HL-60 (cell line): ENCODE data around the gene LRCH4.

Experiments used
- DNase-seq, 2 experiments: peaks; one replicate each; pipeline ENCODE4 v3.0.0-alpha.2; 2010 to 2020; ENCODE audit warnings: low read depth in 1 of 2, low spot score in 1 of 2
- H3K27ac ChIP-seq: fragments of 250-450 bp; sonication (Bioruptor Pico); replicated peaks from 2 replicates; pipeline ENCODE4 v1.5.1; 2020; ENCODE audit warnings: mild to moderate bottlenecking, moderate library complexity
- H3K27me3 ChIP-seq: fragments of 250-450 bp; sonication (Bioruptor Pico); 2 replicates; pipeline ENCODE4 v1.5.1; 2021; ENCODE audit warnings: mild to moderate bottlenecking, moderate library complexity; ENCODE audit not compliant: insufficient read depth, poor library complexity, severe bottlenecking
- H3K4me3 ChIP-seq: replicated peaks from 2 replicates; pipeline ENCODE4 v1.5.1; 2011; ENCODE audit warnings: mild to moderate bottlenecking, control low read depth, low read length; ENCODE audit not compliant: insufficient read depth
- CTCF ChIP-seq: IDR thresholded peaks from one replicate; pipeline ENCODE4 v1.5.1; 2011; ENCODE audit warnings: low read length, control low read depth, inconsistent platforms; ENCODE audit not compliant: insufficient read depth
- GABPA ChIP-seq: IDR thresholded peaks from 2 replicates; pipeline ENCODE4 v1.6.1; 2012; ENCODE audit warnings: low read depth
- POLR2AphosphoS5 ChIP-seq: IDR thresholded peaks from 2 replicates; pipeline ENCODE4 v1.6.1; 2012; ENCODE audit warnings: low read depth
- REST ChIP-seq: IDR thresholded peaks from 2 replicates; pipeline ENCODE4 v1.6.1; 2012; ENCODE audit warnings: low read depth; ENCODE audit not compliant: insufficient replicate concordance
- SPI1 ChIP-seq: IDR thresholded peaks from 2 replicates; pipeline ENCODE4 v1.6.1; 2012; ENCODE audit warnings: low read depth, mild to moderate bottlenecking, borderline replicate concordance

LRCH4 gene

GRCh38 chr7:100546129-100546925, 39.6 kb downstream of the LRCH4 start:
- no peak for DNase-seq
- Histone ChIP-seq H3K27me3 (no peaks in the 10 kb centered on the region), H3K27ac (no peak overlapping the region), H3K4me3 (no peak overlapping the region)
- TF ChIP-seq CTCF (no peak), POLR2AphosphoS5 (no peak)

GRCh38 chr7:100545360-100546128, 40.4 kb downstream of the LRCH4 start:
- Histone ChIP-seq H3K4me3 (no peak overlapping the region), H3K27ac (no peak overlapping the region)
- TF ChIP-seq GABPA: no peak
- no peak for TF ChIP-seq SPI1
- TF ChIP-seq CTCF: no peak
- no peak for TF ChIP-seq POLR2AphosphoS5
- no peak for TF ChIP-seq REST

GRCh38 chr7:100544967-100545359, 41.0 kb downstream of the LRCH4 start:
- no peak for DNase-seq
- H3K4me3 ChIP-seq: no peak overlapping the region
- H3K27ac ChIP-seq: no peak overlapping the region
- TF ChIP-seq SPI1 (no peak), CTCF (no peak), POLR2AphosphoS5 (no peak), GABPA (no peak), REST (no peak)
- H3K27me3 ChIP-seq: no peaks in the 10 kb centered on the region

More at GRCh38 chr7:100545360-100546128, 40.4 kb downstream of the LRCH4 start:
- no peak for DNase-seq
- H3K27me3 ChIP-seq: no peaks in the 10 kb centered on the region
